T follicular helper cell (primary cell): ENCODE results near the gene SPPL3.
"Not testable (repeated sequence)": the region's sequence is repeated elsewhere in the genome, so short reads cannot be mapped to it uniquely, and the experiment has no call there.

Experiments used
- DNase-seq: peaks from one replicate; pipeline ENCODE4 v3.0.0-alpha.2; 2020; ENCODE audit warnings: low read depth

The SPPL3 gene

DNA sequence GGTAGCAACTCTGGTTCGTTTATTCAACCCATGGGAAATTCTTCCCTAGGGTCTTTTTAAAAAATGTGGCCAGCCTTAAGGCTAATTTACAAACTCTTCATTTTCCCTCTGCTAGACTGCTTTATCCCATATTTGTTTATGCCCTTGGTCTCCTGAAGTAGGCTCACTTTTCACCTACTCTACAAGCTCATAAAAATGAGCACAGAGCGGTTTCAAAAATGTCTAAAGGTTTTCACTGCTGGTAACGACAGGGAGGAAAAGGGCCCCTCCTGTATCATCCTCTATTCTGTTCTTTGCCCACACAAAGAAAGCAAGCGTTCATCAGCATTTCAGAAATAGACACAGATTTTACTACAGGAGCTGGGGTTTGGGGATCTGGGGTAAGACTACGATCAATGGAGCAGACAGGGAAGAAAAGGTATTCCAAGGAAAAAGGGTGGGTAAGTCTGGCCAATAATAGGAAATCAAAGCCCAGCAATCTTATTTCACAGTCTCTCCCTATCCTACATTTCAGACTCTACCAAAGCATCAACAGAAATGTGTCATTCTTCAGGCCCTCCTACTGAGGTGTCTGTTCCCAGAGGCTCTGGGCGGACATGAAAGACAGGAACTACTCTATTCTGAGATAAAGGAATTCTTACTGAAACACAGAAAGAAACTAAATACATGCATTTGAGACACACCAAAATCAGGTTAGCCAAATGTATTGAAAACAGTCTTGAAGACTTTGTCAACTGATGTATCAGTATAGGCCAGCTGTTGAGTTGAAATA, 86.4 kb downstream of the SPPL3 start:
- no peak for DNase-seq

- no peak for DNase-seq
These were observed 87.8 kb downstream of the SPPL3 start for GRCh38 chr12:120816363-120816762.

GRCh38 chr12:120814903-120815429, 89.2 kb downstream of the SPPL3 start:
- no peak for DNase-seq

DNA sequence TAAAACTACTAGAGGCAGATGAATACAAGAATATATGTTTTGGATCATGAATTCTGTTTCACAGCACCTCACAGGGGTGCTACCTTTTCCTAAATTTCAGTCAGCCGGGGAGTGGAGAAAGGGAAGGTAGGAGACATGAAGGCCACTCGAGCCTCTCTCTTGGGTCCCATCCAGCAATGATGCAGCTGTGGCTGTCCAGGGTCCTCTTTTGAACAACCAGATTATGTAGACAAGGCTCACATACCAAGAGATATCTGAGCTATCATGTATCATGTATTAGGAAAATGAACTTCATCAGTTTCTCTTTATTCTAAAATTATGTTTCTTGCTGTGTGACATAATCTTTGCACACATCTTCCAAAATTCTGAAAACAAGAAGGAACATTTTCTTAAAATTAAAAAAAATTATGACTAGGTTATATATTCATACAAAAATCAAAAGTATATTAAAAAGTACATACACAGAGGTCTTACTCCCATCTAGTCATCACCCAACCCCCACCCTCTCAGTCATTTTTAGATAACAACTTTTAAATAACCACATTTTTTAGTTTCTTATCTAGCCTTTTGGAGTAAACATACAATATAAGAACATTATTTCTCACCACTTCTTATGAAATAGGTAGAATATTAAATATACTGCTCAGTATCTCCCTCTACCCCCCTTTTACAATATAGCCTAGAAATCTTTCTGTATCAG, 89.8 kb downstream of the SPPL3 start:
- DNase-seq = no peak

- no peak for DNase-seq
These were observed 90.5 kb downstream of the SPPL3 start for GRCh38 chr12:120813588-120814153.

DNA sequence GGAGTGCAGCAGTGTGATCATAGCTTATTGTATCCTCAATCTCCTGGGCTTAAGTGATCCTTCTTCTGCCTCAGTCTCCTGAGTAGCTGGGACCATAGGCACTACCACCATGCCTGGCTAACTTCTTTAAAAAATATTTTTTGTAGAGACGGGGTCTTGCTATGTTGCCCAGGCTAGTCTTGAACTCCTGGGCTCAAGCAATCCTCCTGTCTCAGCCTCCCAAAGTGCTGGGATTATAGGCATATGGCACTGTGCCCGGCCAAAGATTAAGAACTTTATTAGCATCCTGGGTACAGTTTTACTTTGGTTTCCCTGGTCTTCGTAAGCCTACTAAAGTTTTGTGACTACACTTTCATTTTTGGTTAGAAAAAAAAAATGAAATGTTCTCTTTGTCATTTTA, 94.1 kb downstream of the SPPL3 start:
- no peak for DNase-seq

GRCh38 chr12:120804428-120804827, 99.7 kb downstream of the SPPL3 start:
- DNase-seq = no peak

GRCh38 chr12:120801146-120801545, 103.0 kb downstream of the SPPL3 start:
- DNase-seq = no peak

GRCh38 chr12:120800665-120801064, 103.5 kb downstream of the SPPL3 start:
- no peak for DNase-seq

GRCh38 chr12:120799243-120800045, 104.7 kb downstream of the SPPL3 start:
- DNase-seq = no peak

DNA sequence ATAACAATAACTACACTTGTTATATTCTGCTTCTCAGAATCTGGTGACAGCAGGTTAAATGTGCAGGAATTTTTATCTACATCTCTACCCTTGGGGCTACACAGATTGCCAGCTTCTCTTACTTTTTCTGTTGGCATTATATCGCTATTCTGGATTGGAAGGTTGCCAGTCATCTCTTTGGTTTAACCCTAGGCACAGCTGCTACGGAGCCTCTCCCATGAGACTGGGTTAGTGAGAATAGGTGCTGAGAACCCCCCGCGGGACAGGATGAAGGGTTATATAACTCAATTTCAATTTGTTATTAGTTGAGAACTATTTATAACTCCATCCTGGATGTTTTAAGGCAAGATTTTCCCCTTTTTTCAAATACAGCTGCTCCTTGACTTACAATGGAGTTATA, 105.5 kb downstream of the SPPL3 start:
- no peak for DNase-seq

DNA sequence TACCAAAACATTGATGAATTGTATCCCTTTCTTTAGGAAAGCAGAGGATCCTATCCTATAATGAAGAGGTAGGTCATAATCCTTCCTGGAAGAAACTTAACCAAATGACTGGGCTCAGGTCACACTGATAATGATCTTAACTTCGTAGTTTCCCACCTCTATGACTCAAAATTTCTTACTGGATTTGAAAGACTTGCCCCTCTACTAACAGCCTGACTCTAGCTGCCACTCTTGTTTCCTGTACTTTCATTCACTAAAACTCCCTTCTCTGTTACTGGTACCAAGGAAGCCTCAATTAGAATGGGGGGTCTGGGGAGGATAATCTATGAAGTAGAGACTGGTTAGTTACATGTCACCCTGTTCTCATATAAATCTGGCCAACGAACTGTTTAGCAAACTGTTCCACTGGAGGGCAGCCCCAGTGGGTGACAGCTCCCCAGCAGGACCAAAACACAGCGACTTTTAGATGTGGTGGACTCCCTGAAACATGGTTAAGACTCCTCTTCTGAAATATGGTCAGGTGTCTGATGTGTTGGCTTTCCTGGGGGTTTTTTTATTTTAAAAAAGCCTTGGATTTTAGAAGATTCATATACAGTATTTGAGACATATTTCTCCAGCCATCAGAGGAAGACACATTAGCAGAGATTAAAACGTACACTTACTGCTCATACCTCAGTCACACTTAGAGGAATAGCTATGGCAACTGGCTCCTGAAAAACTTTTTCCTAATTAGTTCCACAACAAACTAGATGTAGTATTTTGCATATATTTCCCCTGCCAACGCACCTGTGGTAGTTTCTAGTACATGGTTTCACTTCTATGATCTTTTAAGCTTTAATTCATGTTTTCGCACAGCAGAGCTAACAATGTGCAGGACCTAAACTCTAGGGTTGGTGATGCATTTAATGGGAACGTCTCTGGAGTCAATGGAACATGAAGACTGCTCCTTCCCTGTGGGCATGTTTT, 106.2 kb downstream of the SPPL3 start:
- no peak for DNase-seq

DNA sequence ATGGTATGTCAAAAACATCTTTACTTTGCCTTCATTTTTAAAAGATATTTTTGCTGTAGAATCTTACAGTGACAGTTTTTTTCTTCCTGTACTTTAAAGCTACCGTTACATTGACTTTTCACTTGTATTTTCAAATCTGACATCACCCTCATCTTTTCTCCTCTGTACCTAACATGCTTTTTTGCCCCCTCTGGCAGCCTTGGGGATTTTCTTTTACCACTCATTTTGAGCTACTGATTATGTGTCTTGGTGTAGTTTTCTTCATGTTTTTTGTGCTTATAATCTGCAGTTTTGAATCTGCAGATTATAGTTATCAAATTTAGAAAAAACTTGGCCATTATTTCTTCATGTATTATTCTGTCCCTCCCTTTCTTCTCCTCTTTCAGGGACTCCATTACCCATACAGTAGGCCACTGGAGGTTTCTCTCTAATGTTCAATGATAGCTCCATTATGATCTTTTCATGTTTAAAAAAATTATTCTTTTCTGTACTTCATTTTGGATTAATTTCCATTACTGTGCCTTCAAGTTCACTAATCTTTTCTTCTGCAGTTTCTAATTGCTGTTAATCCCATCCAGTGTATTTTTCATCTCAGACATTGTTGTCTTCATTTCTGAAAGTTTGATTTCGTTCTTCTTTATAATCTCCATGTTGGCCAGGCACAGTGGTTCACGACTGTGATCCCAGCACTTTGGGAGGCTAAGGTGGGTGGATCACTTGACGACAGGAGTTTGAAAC, 108.5 kb downstream of the SPPL3 start:
- DNase-seq = no peak

GRCh38 chr12:120793357-120793756, 110.8 kb downstream of the SPPL3 start:
- DNase-seq = no peak

DNA sequence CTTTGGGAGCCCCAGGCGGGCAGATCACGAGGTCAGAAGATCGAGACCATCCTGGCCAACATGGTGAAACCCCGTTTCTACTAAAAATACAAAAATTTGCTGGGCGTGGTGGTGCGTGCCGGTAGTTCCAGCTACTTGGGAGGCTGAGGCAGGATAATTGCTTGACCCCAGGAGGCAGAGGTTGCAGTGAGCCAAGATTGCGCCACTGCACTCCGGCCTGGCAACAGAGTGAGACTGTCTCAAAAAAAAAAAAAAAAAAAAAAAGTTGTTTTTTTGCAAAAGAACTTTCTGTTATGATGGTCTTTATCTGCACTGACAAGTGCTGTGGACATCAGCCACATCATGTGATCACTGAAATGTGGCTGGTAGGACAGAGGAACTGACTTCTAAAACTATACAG, 111.7 kb downstream of the SPPL3 start:
- DNase-seq = not testable (repeated sequence)

DNA sequence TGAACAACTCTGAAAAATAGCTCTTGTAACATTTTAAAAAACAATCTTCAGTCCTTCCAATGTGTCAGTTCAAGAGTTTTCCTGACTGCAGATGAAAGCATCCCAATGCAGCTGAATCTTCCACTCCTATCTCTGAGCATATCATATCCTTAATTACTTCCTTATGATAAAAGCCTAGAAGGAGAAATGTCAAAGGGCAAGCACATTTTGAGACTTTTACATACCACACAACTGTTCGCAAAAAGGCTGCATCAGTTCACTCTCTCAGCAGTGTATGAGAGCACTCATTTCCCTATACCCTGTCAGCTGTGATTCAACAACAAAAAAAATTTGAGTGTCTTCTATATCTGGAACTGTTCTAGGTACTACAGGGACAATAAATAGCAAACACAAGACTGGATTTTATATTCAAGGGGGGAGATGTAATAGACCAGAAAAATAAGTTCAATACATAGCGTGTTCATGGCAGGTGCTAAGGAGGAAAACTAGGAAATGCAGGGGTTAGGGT, 112.4 kb downstream of the SPPL3 start:
- DNase-seq = no peak

DNA sequence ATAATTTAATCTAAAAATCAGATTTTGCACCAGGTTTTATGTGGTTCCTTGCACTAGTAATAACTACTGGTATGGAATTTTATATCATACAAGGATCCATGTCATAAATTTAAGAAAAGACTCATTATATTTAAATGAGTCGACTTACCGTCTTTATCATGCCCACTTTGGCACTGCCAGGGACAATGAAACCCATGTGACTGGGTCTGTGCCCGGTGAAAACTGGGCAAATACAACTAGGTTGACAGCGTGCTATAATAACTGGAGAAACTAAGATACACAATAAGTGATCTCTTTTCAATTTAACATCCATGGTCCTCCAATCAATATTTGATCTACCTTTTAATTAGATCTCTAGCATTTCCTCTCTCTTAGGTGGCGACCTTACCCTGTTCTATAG, 114.0 kb downstream of the SPPL3 start:
- DNase-seq = no peak

DNA sequence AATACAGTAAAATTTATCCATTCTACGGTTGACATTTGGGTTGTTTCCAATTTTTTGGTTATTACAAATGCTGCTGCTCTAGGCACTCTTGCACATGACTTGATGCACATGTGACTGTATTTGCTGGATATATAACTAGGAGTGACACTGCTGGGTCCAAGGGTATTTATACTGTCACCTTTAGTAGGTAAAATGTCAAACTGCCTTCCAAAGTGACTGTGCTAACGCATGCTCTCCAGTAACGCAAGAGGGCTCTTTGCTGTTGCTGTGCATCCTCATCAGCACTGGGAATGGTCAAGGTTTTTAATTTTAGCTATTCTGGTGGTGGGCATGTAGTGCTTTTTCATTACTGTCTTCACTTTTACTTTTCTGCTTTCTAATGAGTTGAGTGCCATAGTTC, 116.3 kb downstream of the SPPL3 start:
- no peak for DNase-seq

- DNase-seq = no peak
These were observed 119.4 kb downstream of the SPPL3 start for GRCh38 chr12:120784804-120785203.

GRCh38 chr12:120783197-120783596, 121.0 kb downstream of the SPPL3 start:
- no peak for DNase-seq
